ENCODE measurements around the gene IFNLR1. TPM values are rescaled to one million over a fixed set of nuclear protein-coding genes. Genes with fewer than 3 reads are reported as not detected.

IFNLR1 gene
- total and polyA plus RNA-seq, 2 donors (not counting 1 experiment from before 2014, with no cell fraction given) = under 0.01 to 0.02 TPM

DNA sequence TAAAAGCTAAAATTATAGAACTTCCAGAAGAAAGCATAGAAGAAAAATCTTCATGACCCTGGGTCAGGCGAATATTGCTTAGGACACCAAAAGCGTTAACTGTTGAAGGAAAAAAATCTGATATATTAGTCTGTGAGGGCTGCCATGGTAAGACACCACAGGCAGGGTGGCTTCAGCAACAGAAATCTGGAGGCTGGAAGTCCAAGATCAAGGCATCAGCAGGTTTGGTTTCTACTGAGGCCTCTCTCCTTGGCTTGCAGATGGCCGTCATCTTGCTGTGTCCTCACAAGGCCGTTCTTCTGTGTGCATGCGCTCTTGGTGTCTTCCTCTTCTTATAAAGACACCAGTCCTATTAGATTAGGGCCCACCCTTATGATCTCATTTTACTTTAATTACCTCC, 14.5 kb downstream of the IFNLR1 start:
- H4K20me1 ChIP-seq (ENCODE audit: control insufficient read depth, extremely low read depth, insufficient read depth, low read length) = no peaks in the 10 kb centered on the region
- H3K9me3 ChIP-seq (ENCODE audit: control insufficient read depth, insufficient read depth, low read depth, low read length) = no peaks in the 10 kb centered on the region
- no peak overlapping the region for H3K4me2 ChIP-seq (ENCODE audit: extremely low read depth, insufficient read depth, low read length)
- no peak for DNase-seq (ENCODE audit: low read depth in 2 of 2)
- no peak overlapping the region for H3K4me3 ChIP-seq (replicated peaks in 1 of 4; ENCODE audit: control extremely low read depth in 1 of 4, insufficient read depth in 1 of 4, low read depth in 3 of 4, low read length in 4 of 4)
- no peak overlapping the region for H3K27ac ChIP-seq (ENCODE audit: insufficient read depth, low read length)
- H3K79me2 ChIP-seq (ENCODE audit: control insufficient read depth, insufficient read depth, low read length) = no peaks in the 10 kb centered on the region
- TF ChIP-seq EZH2 (IDR thresholded peaks at IDR 0.05; ENCODE audit: low read length, missing control alignments) = no peak
- TF ChIP-seq, protein P1, sequence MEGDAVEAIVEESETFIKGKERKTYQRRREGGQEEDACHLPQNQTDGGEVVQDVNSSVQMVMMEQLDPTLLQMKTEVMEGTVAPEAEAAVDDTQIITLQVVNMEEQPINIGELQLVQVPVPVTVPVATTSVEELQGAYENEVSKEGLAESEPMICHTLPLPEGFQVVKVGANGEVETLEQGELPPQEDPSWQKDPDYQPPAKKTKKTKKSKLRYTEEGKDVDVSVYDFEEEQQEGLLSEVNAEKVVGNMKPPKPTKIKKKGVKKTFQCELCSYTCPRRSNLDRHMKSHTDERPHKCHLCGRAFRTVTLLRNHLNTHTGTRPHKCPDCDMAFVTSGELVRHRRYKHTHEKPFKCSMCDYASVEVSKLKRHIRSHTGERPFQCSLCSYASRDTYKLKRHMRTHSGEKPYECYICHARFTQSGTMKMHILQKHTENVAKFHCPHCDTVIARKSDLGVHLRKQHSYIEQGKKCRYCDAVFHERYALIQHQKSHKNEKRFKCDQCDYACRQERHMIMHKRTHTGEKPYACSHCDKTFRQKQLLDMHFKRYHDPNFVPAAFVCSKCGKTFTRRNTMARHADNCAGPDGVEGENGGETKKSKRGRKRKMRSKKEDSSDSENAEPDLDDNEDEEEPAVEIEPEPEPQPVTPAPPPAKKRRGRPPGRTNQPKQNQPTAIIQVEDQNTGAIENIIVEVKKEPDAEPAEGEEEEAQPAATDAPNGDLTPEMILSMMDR (conservative IDR thresholded peaks at IDR 0.05 in 1 of 2, IDR thresholded peaks at IDR 0.05 in 1 of 2; ENCODE audit: low read depth in 1 of 2, low read length in 2 of 2) = no peak
- no peaks in the 10 kb centered on the region for H3K4me1 ChIP-seq (ENCODE audit: control insufficient read depth, extremely low read depth, insufficient read depth, low read length)
- no peaks in the 10 kb centered on the region for H3K36me3 ChIP-seq (ENCODE audit: control insufficient read depth, insufficient read depth, low read length)
- H2AFZ ChIP-seq (ENCODE audit: low read length) = no peak overlapping the region
- peaks cover 11% of the 10 kb centered on the region for H3K27me3 ChIP-seq (ENCODE audit: control insufficient read depth, insufficient read depth, low read length)
- no peak overlapping the region for H3K9ac ChIP-seq (ENCODE audit: insufficient read depth, low read length)

DNA sequence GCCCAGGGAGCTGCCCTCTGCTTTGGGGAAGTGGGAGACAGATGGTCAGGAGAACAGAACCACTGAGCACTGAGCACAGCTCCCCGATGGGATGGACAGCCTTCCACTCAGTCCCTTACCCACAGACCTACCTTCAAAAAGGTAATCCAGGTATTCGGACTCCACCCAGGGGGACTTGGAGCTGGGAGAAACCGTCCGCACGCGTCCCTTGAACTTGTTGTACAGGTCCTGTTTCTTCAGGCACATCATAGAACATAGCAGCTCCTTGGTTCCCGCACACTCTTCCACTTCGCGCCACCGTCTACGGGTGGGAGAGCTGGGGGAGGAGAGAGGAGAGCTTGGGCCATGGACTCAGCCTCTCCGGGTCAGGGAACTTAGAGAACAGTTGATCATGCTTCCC, 17.8 kb downstream of the IFNLR1 start:
- Histone ChIP-seq H3K4me3 (replicated peaks in 1 of 4; ENCODE audit: control extremely low read depth in 1 of 4, insufficient read depth in 1 of 4, low read depth in 3 of 4, low read length in 4 of 4) (no peak overlapping the region), H2AFZ (ENCODE audit: low read length) (no peak overlapping the region), H3K79me2 (ENCODE audit: control insufficient read depth, insufficient read depth, low read length) (no peaks in the 10 kb centered on the region), H3K9me3 (ENCODE audit: control insufficient read depth, insufficient read depth, low read depth, low read length) (no peaks in the 10 kb centered on the region), H4K20me1 (ENCODE audit: control insufficient read depth, extremely low read depth, insufficient read depth, low read length) (no peaks in the 10 kb centered on the region), H3K4me2 (ENCODE audit: extremely low read depth, insufficient read depth, low read length) (no peak overlapping the region), H3K27me3 (ENCODE audit: control insufficient read depth, insufficient read depth, low read length) (peaks cover 10% of the 10 kb centered on the region), H3K27ac (ENCODE audit: insufficient read depth, low read length) (no peak overlapping the region), H3K36me3 (ENCODE audit: control insufficient read depth, insufficient read depth, low read length) (no peaks in the 10 kb centered on the region), H3K4me1 (ENCODE audit: control insufficient read depth, extremely low read depth, insufficient read depth, low read length) (no peaks in the 10 kb centered on the region), H3K9ac (ENCODE audit: insufficient read depth, low read length) (no peak overlapping the region)
- DNase-seq (ENCODE audit: low read depth in 2 of 2) = no peak
- TF ChIP-seq, protein P1 (conservative IDR thresholded peaks at IDR 0.05 in 1 of 2, IDR thresholded peaks at IDR 0.05 in 1 of 2; ENCODE audit: low read depth in 1 of 2, low read length in 2 of 2) = no peak
- TF ChIP-seq EZH2 (IDR thresholded peaks at IDR 0.05; ENCODE audit: low read length, missing control alignments) = no peak

DNA sequence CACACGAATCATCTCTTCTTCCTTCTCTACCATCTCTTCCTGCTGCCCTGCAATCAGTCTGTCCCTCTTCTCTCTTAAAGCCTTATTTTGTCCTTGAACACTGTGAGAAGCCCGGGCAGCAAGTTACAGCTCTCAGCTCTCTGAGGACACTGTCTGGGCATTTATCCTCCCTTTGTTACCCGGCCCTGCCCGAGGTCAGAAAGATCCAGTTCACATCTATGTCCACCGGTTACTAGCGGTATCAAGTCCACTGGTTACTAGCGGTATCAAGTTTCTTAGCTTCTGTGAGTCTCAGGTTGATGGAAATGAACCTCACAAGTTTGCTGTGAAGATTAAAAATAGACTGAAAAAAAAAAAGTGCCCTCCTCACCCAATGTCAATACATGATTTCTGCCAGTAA, 18.8 kb downstream of the IFNLR1 start:
- Histone ChIP-seq H4K20me1 (ENCODE audit: control insufficient read depth, extremely low read depth, insufficient read depth, low read length) (no peaks in the 10 kb centered on the region), H3K9me3 (ENCODE audit: control insufficient read depth, insufficient read depth, low read depth, low read length) (no peaks in the 10 kb centered on the region), H3K4me3 (replicated peaks in 1 of 4; ENCODE audit: control extremely low read depth in 1 of 4, insufficient read depth in 1 of 4, low read depth in 3 of 4, low read length in 4 of 4) (no peak overlapping the region), H3K4me2 (ENCODE audit: extremely low read depth, insufficient read depth, low read length) (no peak overlapping the region), H3K27me3 (ENCODE audit: control insufficient read depth, insufficient read depth, low read length) (peaks cover 8% of the 10 kb centered on the region), H2AFZ (ENCODE audit: low read length) (no peak overlapping the region), H3K9ac (ENCODE audit: insufficient read depth, low read length) (no peak overlapping the region), H3K4me1 (ENCODE audit: control insufficient read depth, extremely low read depth, insufficient read depth, low read length) (no peaks in the 10 kb centered on the region), H3K36me3 (ENCODE audit: control insufficient read depth, insufficient read depth, low read length) (no peaks in the 10 kb centered on the region), H3K79me2 (ENCODE audit: control insufficient read depth, insufficient read depth, low read length) (no peaks in the 10 kb centered on the region), H3K27ac (ENCODE audit: insufficient read depth, low read length) (no peak overlapping the region)
- no peak for DNase-seq (ENCODE audit: low read depth in 2 of 2)
- TF ChIP-seq, protein P1 (conservative IDR thresholded peaks at IDR 0.05 in 1 of 2, IDR thresholded peaks at IDR 0.05 in 1 of 2; ENCODE audit: low read depth in 1 of 2, low read length in 2 of 2) = no peak
- TF ChIP-seq EZH2 (IDR thresholded peaks at IDR 0.05; ENCODE audit: low read length, missing control alignments) = no peak

Measured in fibroblast of lung (primary cell).